ENCODE results near the gene TRUB2.

TRUB2 gene

GRCh38 chr9:128298535-128299482, 23.4 kb downstream of the TRUB2 start:
- H3K27ac ChIP-seq (ENCODE audit: low read length), result no peak overlapping the region
- no peak overlapping the region for H3K9ac ChIP-seq (ENCODE audit: low read length in 2 of 2)
- H3K9me3 ChIP-seq (ENCODE audit: control insufficient read depth in 2 of 2, low read length in 2 of 2), result no peaks in the 10 kb centered on the region
- no peaks in the 10 kb centered on the region for H3K27me3 ChIP-seq (ENCODE audit: control insufficient read depth in 1 of 2, insufficient read depth in 2 of 2, low read length in 2 of 2)
- no peak overlapping the region for H3K4me3 ChIP-seq (ENCODE audit: low read length in 2 of 2)
- H3K36me3 ChIP-seq (ENCODE audit: control insufficient read depth in 2 of 2, insufficient read depth in 2 of 2, low read length in 2 of 2), result no peaks in the 10 kb centered on the region
- peaks cover 6% of the 10 kb centered on the region for H3K4me1 ChIP-seq (ENCODE audit: control insufficient read depth, insufficient read depth, low read length)

DNA sequence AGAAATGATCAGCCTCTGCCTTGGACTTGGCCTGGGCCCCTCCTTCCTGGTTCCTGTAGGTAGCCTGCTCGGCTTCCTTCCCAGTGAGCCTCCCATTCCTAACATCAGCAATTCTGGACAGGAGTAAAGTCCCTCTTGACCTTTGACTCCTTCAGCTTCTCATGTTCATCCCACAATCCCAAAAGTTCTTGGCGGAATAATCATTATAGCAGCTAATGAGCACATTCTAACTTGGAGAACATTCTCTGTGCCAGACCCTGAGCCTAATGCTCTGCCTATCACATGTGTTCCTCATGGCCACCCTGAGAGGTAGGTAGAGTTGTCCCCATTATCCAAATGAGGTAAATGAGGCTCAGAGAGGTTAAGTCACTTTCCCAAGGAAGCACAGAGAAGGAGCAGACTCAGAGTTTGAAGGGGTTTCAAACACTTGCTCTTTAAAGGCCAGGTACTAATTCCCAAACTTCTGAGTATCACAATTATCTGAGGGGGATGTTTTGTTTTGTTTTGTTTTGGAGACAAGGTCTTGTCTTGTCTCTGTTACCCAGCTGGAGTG, 24.9 kb downstream of the TRUB2 start:
- H3K27ac ChIP-seq (ENCODE audit: low read length), result no peak overlapping the region

DNA sequence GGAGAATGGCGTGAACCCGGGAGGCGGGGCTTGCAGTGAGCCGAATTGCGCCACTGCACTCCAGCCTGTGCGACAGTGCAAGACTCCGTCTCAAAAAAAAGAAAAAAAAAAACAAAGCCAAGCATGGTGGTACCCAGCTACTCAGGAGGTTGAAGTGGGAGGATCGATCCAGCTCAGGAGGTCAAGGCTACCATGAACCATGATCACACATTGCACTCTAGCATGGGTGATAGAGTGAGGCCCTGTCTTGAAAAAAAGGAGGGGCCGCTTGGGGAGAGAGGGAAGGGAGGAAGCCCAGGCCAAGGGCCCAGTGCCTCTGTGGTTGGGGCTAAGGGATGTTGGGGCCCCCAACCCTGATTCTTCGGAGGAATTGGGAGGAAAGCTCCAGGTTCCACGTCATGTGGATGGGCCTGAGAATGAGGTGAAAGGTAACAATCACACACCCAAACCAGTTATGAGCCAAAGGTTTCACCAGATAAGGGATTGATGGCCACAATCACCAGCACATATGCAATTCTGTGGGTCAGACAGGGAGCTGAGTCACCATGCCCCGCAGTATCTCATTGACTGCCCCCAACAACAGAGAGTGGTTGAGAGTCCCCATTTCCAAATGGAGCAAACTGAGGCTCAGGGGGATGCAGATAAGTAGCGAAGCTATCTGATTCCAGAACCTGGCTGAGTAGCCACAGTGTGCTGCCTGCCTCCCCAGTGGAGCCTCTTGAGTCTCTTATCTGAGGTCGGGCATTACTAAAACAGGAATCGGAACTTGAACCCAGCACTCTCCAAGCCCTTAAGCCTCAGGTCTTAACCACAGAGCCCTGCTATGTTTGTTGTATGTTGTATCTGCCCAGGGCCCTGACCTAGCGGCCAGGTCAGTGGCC, 25.7 kb downstream of the TRUB2 start:
- H3K4me1 ChIP-seq (ENCODE audit: control insufficient read depth, insufficient read depth, low read length), result peaks cover 6% of the 10 kb centered on the region
- peaks cover 0 to 2% of the 10 kb centered on the region in 2 donors for H3K36me3 ChIP-seq (ENCODE audit: control insufficient read depth in 2 of 2, insufficient read depth in 2 of 2, low read length in 2 of 2)
- H3K4me3 ChIP-seq (ENCODE audit: low read length in 2 of 2), result no peak overlapping the region
- H3K27ac ChIP-seq (ENCODE audit: low read length), result no peak overlapping the region
- no peaks in the 10 kb centered on the region for H3K27me3 ChIP-seq (ENCODE audit: control insufficient read depth in 1 of 2, insufficient read depth in 2 of 2, low read length in 2 of 2)
- H3K9ac ChIP-seq (ENCODE audit: low read length in 2 of 2), result no peak overlapping the region
- H3K9me3 ChIP-seq (ENCODE audit: control insufficient read depth in 2 of 2, low read length in 2 of 2), result no peaks in the 10 kb centered on the region

More for the DNA sequence above, 24.9 kb downstream of the TRUB2 start:
- peaks cover 0 to 2% of the 10 kb centered on the region in 2 donors for H3K36me3 ChIP-seq (ENCODE audit: control insufficient read depth in 2 of 2, insufficient read depth in 2 of 2, low read length in 2 of 2)
- H3K9me3 ChIP-seq (ENCODE audit: control insufficient read depth in 2 of 2, low read length in 2 of 2), result no peaks in the 10 kb centered on the region
- H3K4me3 ChIP-seq (ENCODE audit: low read length in 2 of 2), result no peak overlapping the region
- no peaks in the 10 kb centered on the region for H3K27me3 ChIP-seq (ENCODE audit: control insufficient read depth in 1 of 2, insufficient read depth in 2 of 2, low read length in 2 of 2)
- H3K4me1 ChIP-seq (ENCODE audit: control insufficient read depth, insufficient read depth, low read length), result peaks cover 6% of the 10 kb centered on the region
- no peak overlapping the region for H3K9ac ChIP-seq (ENCODE audit: low read length in 2 of 2)

GRCh38 chr9:128294142-128294541, 28.1 kb downstream of the TRUB2 start:
- Histone ChIP-seq H3K9me3 (ENCODE audit: control insufficient read depth in 2 of 2, low read length in 2 of 2) (no peaks in the 10 kb centered on the region), H3K36me3 (ENCODE audit: control insufficient read depth in 2 of 2, insufficient read depth in 2 of 2, low read length in 2 of 2) (peaks cover 0 to 2% of the 10 kb centered on the region in 2 donors), H3K4me3 (ENCODE audit: low read length in 2 of 2) (no peak overlapping the region), H3K27ac (ENCODE audit: low read length) (no peak overlapping the region), H3K4me1 (ENCODE audit: control insufficient read depth, insufficient read depth, low read length) (peaks cover 6% of the 10 kb centered on the region), H3K9ac (ENCODE audit: low read length in 2 of 2) (no peak overlapping the region), H3K27me3 (ENCODE audit: control insufficient read depth in 1 of 2, insufficient read depth in 2 of 2, low read length in 2 of 2) (no peaks in the 10 kb centered on the region)

- Histone ChIP-seq H3K9me3 (ENCODE audit: control insufficient read depth in 2 of 2, low read length in 2 of 2) (no peaks in the 10 kb centered on the region), H3K36me3 (ENCODE audit: control insufficient read depth in 2 of 2, insufficient read depth in 2 of 2, low read length in 2 of 2) (peaks cover 6 to 12% of the 10 kb centered on the region in 2 donors), H3K27ac (ENCODE audit: low read length) (no peak overlapping the region), H3K9ac (ENCODE audit: low read length in 2 of 2) (no peak overlapping the region), H3K4me1 (ENCODE audit: control insufficient read depth, insufficient read depth, low read length) (peaks cover 6% of the 10 kb centered on the region), H3K27me3 (ENCODE audit: control insufficient read depth in 1 of 2, insufficient read depth in 2 of 2, low read length in 2 of 2) (no peaks in the 10 kb centered on the region), H3K4me3 (ENCODE audit: low read length in 2 of 2) (no peak overlapping the region)
These were observed 29.2 kb downstream of the TRUB2 start for GRCh38 chr9:128293091-128293490.

DNA sequence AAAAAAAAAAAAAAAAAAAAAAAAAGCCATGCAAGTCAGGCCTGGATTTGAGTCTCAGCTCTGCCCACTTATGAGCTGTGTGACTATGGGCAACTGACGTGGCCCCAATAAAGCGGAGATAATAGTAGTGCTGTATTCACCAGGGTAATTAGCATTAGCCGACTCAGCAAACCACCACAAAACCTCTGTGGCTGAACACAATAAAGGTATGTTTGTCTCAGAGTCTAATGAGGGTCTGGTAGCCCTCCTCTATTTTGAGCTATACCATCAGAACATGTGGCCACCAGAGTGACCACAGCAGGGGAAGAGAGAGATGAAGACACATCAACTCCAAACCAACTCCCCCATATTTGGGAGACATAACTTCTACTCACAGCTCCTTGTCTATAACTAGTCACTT, 30.2 kb downstream of the TRUB2 start:
- H3K27me3 ChIP-seq (ENCODE audit: control insufficient read depth in 1 of 2, insufficient read depth in 2 of 2, low read length in 2 of 2), result no peaks in the 10 kb centered on the region
- H3K9ac ChIP-seq (ENCODE audit: low read length in 2 of 2), result no peak overlapping the region
- H3K27ac ChIP-seq (ENCODE audit: low read length), result no peak overlapping the region
- H3K4me3 ChIP-seq (ENCODE audit: low read length in 2 of 2), result no peak overlapping the region
- H3K9me3 ChIP-seq (ENCODE audit: control insufficient read depth in 2 of 2, low read length in 2 of 2), result no peaks in the 10 kb centered on the region
- H3K36me3 ChIP-seq (ENCODE audit: control insufficient read depth in 2 of 2, insufficient read depth in 2 of 2, low read length in 2 of 2), result peaks cover 10 to 13% of the 10 kb centered on the region in 2 donors
- peaks cover 6% of the 10 kb centered on the region for H3K4me1 ChIP-seq (ENCODE audit: control insufficient read depth, insufficient read depth, low read length)

DNA sequence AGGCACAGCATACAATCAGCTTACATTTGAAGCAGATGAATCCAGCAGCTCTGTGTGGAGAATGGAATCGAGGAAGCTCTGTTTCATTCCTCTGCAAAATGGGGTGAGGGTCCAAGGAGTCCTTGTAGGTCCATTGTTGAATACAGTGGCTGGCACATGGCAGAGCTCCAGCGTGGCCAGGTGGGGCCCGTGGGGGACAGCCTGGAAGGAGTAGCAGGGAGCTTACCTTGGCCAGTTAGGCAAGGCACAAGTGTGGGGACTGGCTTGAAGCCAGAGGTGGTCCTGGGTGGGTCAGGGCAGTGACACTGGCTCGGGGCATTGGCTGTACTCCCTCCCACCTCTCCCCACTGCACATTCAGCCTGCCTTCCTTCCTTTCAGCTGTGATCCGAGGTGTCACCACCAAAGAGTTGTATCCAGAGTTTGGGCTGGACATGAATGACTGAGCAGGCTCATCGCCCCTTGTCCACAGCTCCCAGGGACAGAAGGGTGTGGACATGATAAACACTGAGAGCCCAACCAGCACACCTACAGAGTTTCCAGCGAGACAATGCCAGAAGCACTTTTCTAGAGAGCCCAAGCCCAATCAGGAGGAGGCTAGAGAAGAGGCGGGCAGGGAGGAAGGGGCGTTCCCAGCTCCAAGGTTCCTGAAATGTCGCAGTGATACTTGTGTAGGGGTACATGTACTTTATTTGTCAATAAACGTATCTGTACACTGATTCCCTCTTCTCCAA, 33.8 kb downstream of the TRUB2 start:
- Histone ChIP-seq H3K9ac (ENCODE audit: low read length in 2 of 2) (no peak overlapping the region), H3K36me3 (ENCODE audit: control insufficient read depth in 2 of 2, insufficient read depth in 2 of 2, low read length in 2 of 2) (peaks cover 16 to 21% of the 10 kb centered on the region in 2 donors), H3K4me3 (ENCODE audit: low read length in 2 of 2) (no peak overlapping the region), H3K27me3 (ENCODE audit: control insufficient read depth in 1 of 2, insufficient read depth in 2 of 2, low read length in 2 of 2) (no peaks in the 10 kb centered on the region), H3K27ac (ENCODE audit: low read length) (no peak overlapping the region), H3K4me1 (ENCODE audit: control insufficient read depth, insufficient read depth, low read length) (peaks cover 7% of the 10 kb centered on the region), H3K9me3 (ENCODE audit: control insufficient read depth in 2 of 2, low read length in 2 of 2) (no peaks in the 10 kb centered on the region)

DNA sequence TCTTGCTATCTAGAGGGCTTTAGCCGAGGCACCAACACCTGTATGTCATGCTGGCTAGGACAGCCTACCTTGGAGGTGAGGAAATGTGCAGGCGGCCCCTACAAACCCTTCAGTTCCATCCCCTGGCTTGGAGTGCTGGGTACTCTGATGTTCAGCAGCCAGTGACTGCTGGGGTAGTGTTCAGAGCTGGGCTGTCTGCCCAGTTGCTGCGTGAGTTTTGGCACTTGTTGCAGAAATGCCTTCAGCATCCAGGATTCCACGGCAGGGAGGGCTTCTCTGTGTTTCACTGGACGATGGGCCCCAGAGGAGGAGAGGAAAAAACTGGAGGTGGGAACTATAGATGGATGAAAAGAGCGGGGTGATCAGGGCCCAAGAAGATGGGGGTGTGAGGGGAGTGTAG, 35.8 kb downstream of the TRUB2 start:
- no peak overlapping the region for H3K4me3 ChIP-seq (ENCODE audit: low read length in 2 of 2)

DNA sequence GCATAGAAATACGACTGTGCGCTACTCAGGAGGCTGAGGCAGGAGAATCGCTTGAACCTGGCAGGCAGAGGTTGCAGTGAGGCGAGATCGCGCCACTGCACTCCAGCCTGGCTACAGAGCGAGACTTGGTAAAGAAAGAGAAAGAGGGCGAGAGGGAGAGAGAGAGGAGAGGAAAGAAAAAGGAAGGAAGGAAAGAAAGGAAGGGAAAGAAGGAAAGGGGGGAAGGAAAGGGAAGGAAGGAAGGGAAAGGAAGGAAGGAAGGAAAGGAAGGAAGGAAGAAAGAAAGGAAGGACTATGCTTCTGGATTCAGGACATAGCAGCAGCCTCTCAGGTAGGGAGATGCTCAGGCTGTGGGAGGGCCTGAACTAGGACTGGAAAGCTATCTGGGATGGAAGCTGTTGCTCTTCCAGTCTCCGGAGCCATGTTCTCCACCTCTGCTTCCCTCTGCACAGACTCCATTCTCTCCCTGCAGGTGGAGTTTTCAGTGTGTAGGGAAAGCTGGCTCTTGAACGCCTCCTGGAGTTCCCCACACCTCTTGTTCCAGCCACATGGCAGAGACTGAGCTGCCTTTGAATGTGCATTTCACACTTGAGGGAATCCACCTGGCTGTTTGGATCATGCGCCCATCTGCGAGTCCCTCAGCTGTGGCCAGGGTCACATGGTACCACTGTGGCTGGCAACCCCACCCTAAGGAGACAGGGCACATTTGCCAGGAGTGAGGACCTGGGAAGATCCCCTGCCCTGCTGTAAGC, 37.0 kb downstream of the TRUB2 start:
- Histone ChIP-seq H3K9ac (ENCODE audit: low read length in 2 of 2) (no peak overlapping the region), H3K4me3 (ENCODE audit: low read length in 2 of 2) (no peak overlapping the region), H3K36me3 (ENCODE audit: control insufficient read depth in 2 of 2, insufficient read depth in 2 of 2, low read length in 2 of 2) (peaks cover 16 to 19% of the 10 kb centered on the region in 2 donors), H3K9me3 (ENCODE audit: control insufficient read depth in 2 of 2, low read length in 2 of 2) (no peaks in the 10 kb centered on the region), H3K4me1 (ENCODE audit: control insufficient read depth, insufficient read depth, low read length) (peaks cover 7% of the 10 kb centered on the region), H3K27me3 (ENCODE audit: control insufficient read depth in 1 of 2, insufficient read depth in 2 of 2, low read length in 2 of 2) (no peaks in the 10 kb centered on the region), H3K27ac (ENCODE audit: low read length) (no peak overlapping the region)

More for the DNA sequence above, 35.8 kb downstream of the TRUB2 start:
- Histone ChIP-seq H3K27me3 (ENCODE audit: control insufficient read depth in 1 of 2, insufficient read depth in 2 of 2, low read length in 2 of 2) (no peaks in the 10 kb centered on the region), H3K27ac (ENCODE audit: low read length) (no peak overlapping the region), H3K4me1 (ENCODE audit: control insufficient read depth, insufficient read depth, low read length) (peaks cover 7% of the 10 kb centered on the region), H3K9me3 (ENCODE audit: control insufficient read depth in 2 of 2, low read length in 2 of 2) (no peaks in the 10 kb centered on the region), H3K9ac (ENCODE audit: low read length in 2 of 2) (peak overlapping the region in 1 of 2 donors; percentile 42), H3K36me3 (ENCODE audit: control insufficient read depth in 2 of 2, insufficient read depth in 2 of 2, low read length in 2 of 2) (peaks cover 16 to 19% of the 10 kb centered on the region in 2 donors)
